ENCODE results near the gene GSX1. TPM values are rescaled to one million over a fixed set of nuclear protein-coding genes. Genes with fewer than 3 reads are reported as not detected.
A peak's percentile ranks its signal among the peaks of the same experiment; 100 is the strongest.

The GSX1 gene
- total RNA-seq, 1 donor from 2014 or later = not detected

- TF ChIP-seq POLR2A (IDR thresholded peaks at IDR 0.05) (no peak), POLR2AphosphoS5 (IDR thresholded peaks at IDR 0.05; ENCODE audit: insufficient read depth in 1 of 2, low read depth in 1 of 2) (no peak), CTCF (IDR thresholded peaks at IDR 0.05) (no peak)
- intact Hi-C loops (cut with DNase I) = no loop called here
- H3K27ac ChIP-seq = no peak overlapping the region
- no peak for DNase-seq (ENCODE audit: extremely low spot score in 2 of 2)
- peak overlapping the region in 1 of 2 donors; percentile 21 for H3K4me3 ChIP-seq
- H3K9me3 ChIP-seq = no peaks in the 10 kb centered on the region
- H3K27me3 ChIP-seq = peaks cover 26% of the 10 kb centered on the region
- peaks cover 35% of the 10 kb centered on the region for H3K4me1 ChIP-seq
- no peaks in the 10 kb centered on the region for H3K36me3 ChIP-seq
These were observed 2.6 kb upstream of the GSX1 start for GRCh38 chr13:27789495-27790303.

- Histone ChIP-seq H3K4me1 (peaks cover 35% of the 10 kb centered on the region), H3K27me3 (peaks cover 26% of the 10 kb centered on the region), H3K36me3 (no peaks in the 10 kb centered on the region), H3K27ac (no peak overlapping the region), H3K4me3 (peak overlapping the region; percentile 20 to 38), H3K9me3 (no peaks in the 10 kb centered on the region)
- TF ChIP-seq POLR2AphosphoS5 (IDR thresholded peaks at IDR 0.05; ENCODE audit: insufficient read depth in 1 of 2, low read depth in 1 of 2) = no peak
- TF ChIP-seq CTCF (IDR thresholded peaks at IDR 0.05) = no peak
- intact Hi-C loops (cut with DNase I) = no loop called here
- no peak for DNase-seq (ENCODE audit: extremely low spot score in 2 of 2)
These were observed 1.8 kb upstream of the GSX1 start for GRCh38 chr13:27790523-27790922.

GRCh38 chr13:27791146-27791900, 960 bp upstream of the GSX1 start:
- H3K27me3 ChIP-seq = peaks cover 26% of the 10 kb centered on the region
- intact Hi-C loops (cut with DNase I) = no loop called here

GRCh38 chr13:27791901-27792392, 336 bp upstream of the GSX1 start:
- Histone ChIP-seq H3K9me3 (no peaks in the 10 kb centered on the region), H3K27me3 (peaks cover 26% of the 10 kb centered on the region), H3K4me1 (peaks cover 35% of the 10 kb centered on the region), H3K36me3 (no peaks in the 10 kb centered on the region), H3K27ac (no peak overlapping the region), H3K4me3 (peak overlapping the region in 1 of 2 donors; percentile 38)
- no peak for DNase-seq (ENCODE audit: extremely low spot score in 2 of 2)
- intact Hi-C loops (cut with DNase I) = no loop called here
- TF ChIP-seq CTCF (IDR thresholded peaks at IDR 0.05) = no peak
- TF ChIP-seq POLR2AphosphoS5 (IDR thresholded peaks at IDR 0.05; ENCODE audit: insufficient read depth in 1 of 2, low read depth in 1 of 2) = no peak
- no peak for TF ChIP-seq POLR2A (IDR thresholded peaks at IDR 0.05)

More at GRCh38 chr13:27791146-27791900, 960 bp upstream of the GSX1 start:
- no peak for DNase-seq (ENCODE audit: extremely low spot score in 2 of 2)
- no peak overlapping the region for H3K27ac ChIP-seq
- no peaks in the 10 kb centered on the region for H3K36me3 ChIP-seq
- no peaks in the 10 kb centered on the region for H3K9me3 ChIP-seq
- peaks cover 35% of the 10 kb centered on the region for H3K4me1 ChIP-seq
- peak overlapping the region; percentile 20 to 38 for H3K4me3 ChIP-seq
- TF ChIP-seq POLR2AphosphoS5 (IDR thresholded peaks at IDR 0.05; ENCODE audit: insufficient read depth in 1 of 2, low read depth in 1 of 2) = no peak

- no peak for DNase-seq (ENCODE audit: extremely low spot score in 2 of 2)
- intact Hi-C loops (cut with DNase I) = no loop called here
- H3K27me3 ChIP-seq = peaks cover 26% of the 10 kb centered on the region
These were observed 1.5 kb downstream of the GSX1 start for GRCh38 chr13:27793507-27794367.

More at GRCh38 chr13:27793507-27794367, 1.5 kb downstream of the GSX1 start:
- peaks cover 35% of the 10 kb centered on the region for H3K4me1 ChIP-seq
- no peak for TF ChIP-seq POLR2AphosphoS5 (IDR thresholded peaks at IDR 0.05; ENCODE audit: insufficient read depth in 1 of 2, low read depth in 1 of 2)
- no peak for TF ChIP-seq POLR2A (IDR thresholded peaks at IDR 0.05)
- no peak for TF ChIP-seq CTCF (IDR thresholded peaks at IDR 0.05)
- no peaks in the 10 kb centered on the region for H3K36me3 ChIP-seq
- no peak overlapping the region for H3K4me3 ChIP-seq
- H3K9me3 ChIP-seq = no peaks in the 10 kb centered on the region
- no peak overlapping the region for H3K27ac ChIP-seq
